ENCODE measurements around the gene ATN1. TPM values are rescaled to one million over a fixed set of nuclear protein-coding genes. Genes with fewer than 3 reads are reported as not detected.
"Not testable (repeated sequence)": the region's sequence is repeated elsewhere in the genome, so short reads cannot be mapped to it uniquely, and the experiment has no call there.

Gene ATN1
- total RNA-seq, 2 experiments from 2014 or later: 33.9 to 34.6 TPM

GRCh38 chr12:6905414-6906040 is 22.2 kb upstream of the ATN1 start:
- H3K4me3 Mint-ChIP-seq: no peak overlapping the region
- no peak for DNase-seq
- POLR2A ChIA-PET: interaction anchor here (0.5 to 8.9 kb wide), 13 partner anchors 8 to 282 kb away, joined by 3 to 53 read pairs (median 5); partner anchors contain the start of genes C12orf57, ENO2, RNU7-1 and SPSB2

DNA sequence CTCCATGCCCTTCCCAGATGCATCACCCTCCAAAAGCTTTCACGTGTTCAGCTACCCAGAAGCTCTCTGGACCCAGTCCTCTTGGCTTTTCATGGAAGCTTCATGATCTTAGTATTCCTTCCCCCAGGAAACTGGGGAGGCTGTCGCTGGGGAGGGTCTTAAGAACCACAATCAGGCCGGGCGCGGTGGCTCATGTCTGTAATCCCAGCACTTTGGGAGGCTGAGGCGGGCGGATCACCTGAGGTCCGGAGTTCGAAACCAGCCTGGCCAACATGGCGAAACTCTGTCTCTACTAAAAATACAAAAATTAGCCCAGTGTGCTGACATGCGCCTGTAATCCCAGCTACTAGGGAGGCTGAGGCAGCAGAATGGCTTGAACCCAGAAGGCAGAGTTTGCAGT is 19.6 kb upstream of the ATN1 start:
- H3K9me3 Mint-ChIP-seq; H3K4me3 Mint-ChIP-seq; DNase-seq; H3K27me3 Mint-ChIP-seq; H3K4me1 Mint-ChIP-seq; H3K36me3 Mint-ChIP-seq (ENCODE audit: low read depth); H3K27ac Mint-ChIP-seq: not testable (repeated sequence)
- CTCF ChIA-PET: interaction anchor here (1.7 to 6.1 kb wide), 5 partner anchors 17 to 38 kb away, joined by 7 to 34 read pairs (median 11); partner anchors contain the start of gene SPSB2
- POLR2A ChIA-PET: interaction anchor here (1.1 to 8.9 kb wide), 7 partner anchors 12 to 57 kb away, joined by 3 to 53 read pairs (median 7); partner anchors contain the start of genes C12orf57, CDCA3, RNU7-1 and SPSB2

More at GRCh38 chr12:6905414-6906040, 22.2 kb upstream of the ATN1 start:
- H3K9me3 Mint-ChIP-seq: no peaks in the 10 kb centered on the region
- H3K27me3 Mint-ChIP-seq: no peaks in the 10 kb centered on the region
- H3K4me1 Mint-ChIP-seq: no peaks in the 10 kb centered on the region
- no peaks in the 10 kb centered on the region for H3K36me3 Mint-ChIP-seq (ENCODE audit: low read depth)
- no peak overlapping the region for H3K27ac Mint-ChIP-seq
- CTCF ChIA-PET: interaction anchor here (1.0 to 6.1 kb wide), 5 partner anchors 14 to 59 kb away, joined by 3 to 34 read pairs (median 5); no protein-coding TSS in a partner anchor

DNA sequence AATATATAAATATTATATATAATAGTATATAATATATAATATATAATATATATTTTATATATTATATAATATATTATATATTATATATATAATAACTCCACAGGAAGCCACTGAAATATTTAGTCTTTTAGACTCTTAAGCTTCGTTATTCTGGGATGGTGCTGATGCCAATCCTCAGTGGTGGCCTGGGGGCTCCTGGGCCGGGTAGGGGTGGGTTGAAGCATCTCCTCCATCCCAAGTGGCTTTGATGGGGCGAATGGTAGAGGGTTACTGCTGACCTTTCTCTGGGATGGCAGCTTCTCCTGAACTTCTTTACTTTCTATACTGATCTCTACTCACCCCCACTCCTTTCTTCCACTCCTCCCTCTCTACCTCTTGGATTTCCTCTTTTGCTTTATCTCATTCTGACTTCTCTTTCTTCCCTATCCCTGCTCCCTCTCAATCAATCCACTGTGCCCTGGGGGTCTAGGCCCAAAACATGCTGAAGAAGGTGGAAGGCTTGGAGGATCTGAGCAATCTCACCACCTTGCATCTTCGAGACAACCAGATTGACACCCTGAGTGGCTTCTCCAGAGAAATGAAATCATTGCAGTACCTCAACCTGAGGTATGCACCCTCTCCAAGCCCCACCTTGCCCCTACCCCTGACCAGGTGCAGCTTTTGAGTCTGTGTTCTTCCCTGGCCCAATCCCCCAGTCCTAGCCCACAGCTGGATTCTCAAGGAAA is 18.2 kb upstream of the ATN1 start:
- DNase-seq: no peak

DNA sequence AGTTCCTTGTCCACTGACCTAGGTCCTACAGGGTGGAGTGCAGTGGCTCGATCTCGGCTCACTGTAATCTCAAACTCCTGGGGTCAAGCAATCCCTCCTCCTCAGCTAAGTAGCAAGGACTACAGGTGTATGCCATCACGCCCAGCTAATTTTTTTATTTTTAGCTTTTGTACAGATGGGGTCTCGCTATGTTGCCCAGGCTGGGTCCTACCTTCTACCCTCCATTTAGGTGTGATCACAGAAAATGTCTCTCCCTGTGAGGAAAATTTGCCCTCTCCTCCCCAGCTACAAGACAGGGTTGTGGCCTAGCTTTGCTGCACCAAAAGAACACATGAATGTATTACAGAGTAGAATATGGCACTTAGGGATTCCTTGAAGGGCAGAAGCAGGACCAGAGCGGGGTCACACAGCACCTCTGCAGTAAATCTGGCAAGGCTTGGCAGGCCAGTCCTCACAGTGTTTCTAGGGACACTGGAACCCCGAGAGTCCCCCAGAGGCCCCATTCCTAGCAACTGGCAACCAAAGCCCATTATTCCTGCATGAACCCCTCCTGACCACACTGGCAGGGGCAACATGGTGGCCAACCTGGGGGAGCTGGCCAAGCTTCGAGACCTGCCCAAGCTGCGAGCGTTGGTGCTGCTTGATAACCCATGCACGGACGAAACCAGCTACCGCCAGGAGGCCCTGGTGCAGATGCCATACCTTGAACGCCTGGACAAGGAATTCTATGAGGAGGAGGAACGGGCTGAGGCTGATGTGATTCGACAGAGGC is 15.4 kb upstream of the ATN1 start:
- ChIA-PET CTCF (interaction anchor here (0.5 to 2.8 kb wide), 6 partner anchors 12 to 283 kb away, joined by 3 to 10 read pairs (median 4); no protein-coding TSS in a partner anchor), POLR2A (interaction anchor here (0.7 to 2.5 kb wide), 7 partner anchors 7 to 61 kb away, joined by 3 to 9 read pairs (median 4); partner anchors contain the start of genes C12orf57, LRRC23, RNU7-1 and TPI1)
- Mint-ChIP-seq H3K36me3 (ENCODE audit: low read depth) (peaks cover 24% of the 10 kb centered on the region), H3K9me3 (no peaks in the 10 kb centered on the region), H3K27me3 (no peaks in the 10 kb centered on the region), H3K4me1 (peaks cover 40% of the 10 kb centered on the region), H3K4me3 (peak overlapping the region; percentile 90), H3K27ac (no peak overlapping the region)
- DNase-seq: no peak

More for the DNA sequence above, 18.2 kb upstream of the ATN1 start:
- ChIA-PET CTCF (interaction anchor here (0.6 to 6.1 kb wide), 6 partner anchors 16 to 41 kb away, joined by 3 to 34 read pairs (median 9); partner anchors contain the start of gene SPSB2), POLR2A (interaction anchor here (1.4 to 8.9 kb wide), 7 partner anchors 10 to 50 kb away, joined by 3 to 53 read pairs (median 5); partner anchors contain the start of genes C12orf57, RNU7-1 and SPSB2)
- H3K27ac Mint-ChIP-seq: no peak overlapping the region
- no peaks in the 10 kb centered on the region for H3K27me3 Mint-ChIP-seq
- H3K36me3 Mint-ChIP-seq (ENCODE audit: low read depth): no peaks in the 10 kb centered on the region
- H3K4me1 Mint-ChIP-seq: peaks cover 17% of the 10 kb centered on the region
- H3K9me3 Mint-ChIP-seq: no peaks in the 10 kb centered on the region
- H3K4me3 Mint-ChIP-seq: no peak overlapping the region

DNA sequence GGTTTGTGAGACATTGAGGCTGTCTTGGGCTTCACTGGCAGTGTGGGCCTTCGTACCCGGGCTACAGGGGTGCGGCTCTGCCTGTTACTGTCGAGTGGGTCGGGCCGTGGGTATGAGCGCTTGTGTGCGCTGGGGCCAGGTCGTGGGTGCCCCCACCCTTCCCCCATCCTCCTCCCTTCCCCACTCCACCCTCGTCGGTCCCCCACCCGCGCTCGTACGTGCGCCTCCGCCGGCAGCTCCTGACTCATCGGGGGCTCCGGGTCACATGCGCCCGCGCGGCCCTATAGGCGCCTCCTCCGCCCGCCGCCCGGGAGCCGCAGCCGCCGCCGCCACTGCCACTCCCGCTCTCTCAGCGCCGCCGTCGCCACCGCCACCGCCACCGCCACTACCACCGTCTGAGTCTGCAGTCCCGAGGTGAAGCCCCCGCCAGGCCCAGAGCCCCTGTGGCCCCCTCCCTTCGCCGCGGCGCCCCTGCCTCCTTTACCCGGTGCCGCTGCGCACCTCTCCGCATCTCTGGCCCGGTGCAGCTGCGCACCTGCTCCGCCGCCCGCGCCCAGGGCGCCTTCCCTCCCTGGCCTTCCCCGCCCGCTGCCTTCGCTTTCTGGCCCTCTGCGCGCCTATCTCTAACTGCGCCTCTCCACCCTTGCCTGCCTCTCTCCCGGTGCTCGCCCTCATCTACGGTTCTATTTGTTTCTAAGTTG is 13.4 kb upstream of the ATN1 start, which contains the start of gene ENO2:
ENO2 (plus strand) TSS at position 335 of the 701 bp plus-strand sequence. CDS start 1,253 bp downstream, outside the sequence.
- Mint-ChIP-seq H3K9me3 (no peaks in the 10 kb centered on the region), H3K4me1 (peaks cover 50% of the 10 kb centered on the region), H3K36me3 (ENCODE audit: low read depth) (peaks cover 36% of the 10 kb centered on the region), H3K27ac (peak within 1 kb of the TSS; percentile 80), H3K27me3 (no peaks in the 10 kb centered on the region), H3K4me3 (peak within 1 kb of the TSS; percentile 90)
- peak; percentile 86 for DNase-seq
- ChIA-PET POLR2A (interaction anchor here (0.7 to 4.5 kb wide), 16 partner anchors 8 to 194 kb away, joined by 3 to 33 read pairs (median 4); partner anchors contain the start of genes C12orf57, LRRC23, RNU7-1 and SPSB2), CTCF (interaction anchor here (0.8 to 3.4 kb wide), 7 partner anchors 10 to 63 kb away, joined by 3 to 20 read pairs (median 4); partner anchors contain the start of genes CDCA3 and SPSB2)

- Mint-ChIP-seq H3K4me1 (peaks cover 58% of the 10 kb centered on the region), H3K9me3 (no peaks in the 10 kb centered on the region), H3K27ac (peak overlapping the region; percentile 80), H3K4me3 (peak overlapping the region; percentile 90), H3K27me3 (no peaks in the 10 kb centered on the region), H3K36me3 (ENCODE audit: low read depth) (peaks cover 43% of the 10 kb centered on the region)
- CTCF ChIA-PET: interaction anchor here (0.9 to 3.4 kb wide), 4 partner anchors 9 to 42 kb away, joined by 4 to 20 read pairs (median 8); partner anchors contain the start of gene SPSB2
- DNase-seq: no peak
- POLR2A ChIA-PET: interaction anchor here (1.0 to 4.5 kb wide), 15 partner anchors 9 to 47 kb away, joined by 3 to 33 read pairs (median 4); partner anchors contain the start of genes C12orf57, LRRC23, RNU7-1 and SPSB2
Observed at GRCh38 chr12:6914947-6915788, 12.6 kb upstream of the ATN1 start.

DNA sequence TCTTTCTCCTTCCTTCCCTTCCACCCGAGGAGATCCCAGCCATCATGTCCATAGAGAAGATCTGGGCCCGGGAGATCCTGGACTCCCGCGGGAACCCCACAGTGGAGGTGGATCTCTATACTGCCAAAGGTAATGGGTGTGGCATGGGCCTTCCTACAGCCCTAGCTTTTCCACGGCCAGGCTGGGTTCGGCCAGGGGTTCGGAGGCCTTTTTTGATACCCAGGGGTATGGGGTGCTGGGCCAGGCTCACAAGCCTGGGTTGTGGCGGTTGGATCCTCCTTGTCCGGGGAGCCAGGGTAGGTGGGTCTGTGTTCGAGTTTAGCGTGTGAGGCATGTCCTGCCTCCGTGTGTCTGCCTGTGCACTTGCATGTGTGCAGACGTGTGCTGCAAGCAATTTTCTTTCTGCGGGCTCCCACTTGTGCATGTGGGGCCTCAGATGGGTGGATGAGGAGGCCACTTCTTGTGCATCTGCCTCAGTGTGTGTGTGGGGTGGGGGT is 11.9 kb upstream of the ATN1 start:
- peaks cover 44% of the 10 kb centered on the region for H3K36me3 Mint-ChIP-seq (ENCODE audit: low read depth)

GRCh38 chr12:6916426-6917200 is 11.1 kb upstream of the ATN1 start:
- peak overlapping the region; percentile 90 for H3K4me3 Mint-ChIP-seq
- DNase-seq: no peak
- no peaks in the 10 kb centered on the region for H3K27me3 Mint-ChIP-seq
- peaks cover 49% of the 10 kb centered on the region for H3K36me3 Mint-ChIP-seq (ENCODE audit: low read depth)
- no peaks in the 10 kb centered on the region for H3K9me3 Mint-ChIP-seq
- H3K4me1 Mint-ChIP-seq: peaks cover 59% of the 10 kb centered on the region
- H3K27ac Mint-ChIP-seq: peak overlapping the region; percentile 2
- CTCF ChIA-PET: interaction anchor here (1.0 to 3.4 kb wide), 3 partner anchors 8 to 25 kb away, joined by 3 to 20 read pairs (median 4); no protein-coding TSS in a partner anchor
- POLR2A ChIA-PET: interaction anchor here (0.6 to 4.5 kb wide), 4 partner anchors 8 to 44 kb away, joined by 3 to 33 read pairs (median 3); partner anchors contain the start of genes C12orf57, RNU7-1 and SPSB2

More for the DNA sequence above, 11.9 kb upstream of the ATN1 start:
- no peak for DNase-seq
- H3K9me3 Mint-ChIP-seq: no peaks in the 10 kb centered on the region
- POLR2A ChIA-PET: interaction anchor here (1.0 to 4.5 kb wide), 7 partner anchors 11 to 47 kb away, joined by 3 to 33 read pairs (median 4); partner anchors contain the start of genes C12orf57, LRRC23, RNU7-1 and SPSB2
- H3K4me3 Mint-ChIP-seq: peak overlapping the region; percentile 90
- no peaks in the 10 kb centered on the region for H3K27me3 Mint-ChIP-seq
- H3K4me1 Mint-ChIP-seq: peaks cover 58% of the 10 kb centered on the region
- no peak overlapping the region for H3K27ac Mint-ChIP-seq
- CTCF ChIA-PET: interaction anchor here (1.0 to 3.4 kb wide), 2 partner anchors 9 to 22 kb away, joined by 4 to 20 read pairs; no protein-coding TSS in a partner anchor

- Mint-ChIP-seq H3K27ac (no peak overlapping the region), H3K36me3 (ENCODE audit: low read depth) (peaks cover 57% of the 10 kb centered on the region), H3K9me3 (no peaks in the 10 kb centered on the region), H3K4me3 (no peak overlapping the region), H3K4me1 (peaks cover 64% of the 10 kb centered on the region), H3K27me3 (no peaks in the 10 kb centered on the region)
- no peak for DNase-seq
- CTCF ChIA-PET: interaction anchor here (1.1 kb wide), 1 partner anchor 26 kb away, joined by 3 read pairs; no protein-coding TSS in a partner anchor
- POLR2A ChIA-PET: interaction anchor here (1.0 to 4.5 kb wide), 2 partner anchors 9 to 27 kb away, joined by 6 to 33 read pairs; partner anchors contain the start of genes C12orf57 and RNU7-1
Observed at GRCh38 chr12:6917491-6918231, 10.1 kb upstream of the ATN1 start.

Measured in activated CD4-positive, alpha-beta memory T cell treated with anti-CD3 and anti-CD28 coated beads, Interleukin-2, amount 10 ng/mL, durations not matched to agents 7 days and 5 days (primary cell).